NCI-H446 treated with DMSO at 0.1 percent for 48 hours (cell line): Measurements from ENCODE around the gene RPLP2.

Experiments
- DNase-seq: peaks from one replicate; lab custom pipeline; 2025; lab: John Stamatoyannopoulos, UW

Gene RPLP2

GRCh38 chr11:773830-774229 is 35.9 kb upstream of the RPLP2 start:
- DNase-seq = no peak

GRCh38 chr11:774873-775592 is 34.7 kb upstream of the RPLP2 start:
- DNase-seq = no peak

GRCh38 chr11:776263-776560 is 33.6 kb upstream of the RPLP2 start:
- no peak for DNase-seq

- DNase-seq = no peak
These were observed 33.0 kb upstream of the RPLP2 start for GRCh38 chr11:776561-777287.

GRCh38 chr11:777288-778255 is 32.2 kb upstream of the RPLP2 start, which contains the start of gene GATD1:
Gene GATD1 (minus strand): TSS chr11:777487. CDS start chr11:777462, 25 bp downstream.
- peak; percentile 72 for DNase-seq

DNA sequence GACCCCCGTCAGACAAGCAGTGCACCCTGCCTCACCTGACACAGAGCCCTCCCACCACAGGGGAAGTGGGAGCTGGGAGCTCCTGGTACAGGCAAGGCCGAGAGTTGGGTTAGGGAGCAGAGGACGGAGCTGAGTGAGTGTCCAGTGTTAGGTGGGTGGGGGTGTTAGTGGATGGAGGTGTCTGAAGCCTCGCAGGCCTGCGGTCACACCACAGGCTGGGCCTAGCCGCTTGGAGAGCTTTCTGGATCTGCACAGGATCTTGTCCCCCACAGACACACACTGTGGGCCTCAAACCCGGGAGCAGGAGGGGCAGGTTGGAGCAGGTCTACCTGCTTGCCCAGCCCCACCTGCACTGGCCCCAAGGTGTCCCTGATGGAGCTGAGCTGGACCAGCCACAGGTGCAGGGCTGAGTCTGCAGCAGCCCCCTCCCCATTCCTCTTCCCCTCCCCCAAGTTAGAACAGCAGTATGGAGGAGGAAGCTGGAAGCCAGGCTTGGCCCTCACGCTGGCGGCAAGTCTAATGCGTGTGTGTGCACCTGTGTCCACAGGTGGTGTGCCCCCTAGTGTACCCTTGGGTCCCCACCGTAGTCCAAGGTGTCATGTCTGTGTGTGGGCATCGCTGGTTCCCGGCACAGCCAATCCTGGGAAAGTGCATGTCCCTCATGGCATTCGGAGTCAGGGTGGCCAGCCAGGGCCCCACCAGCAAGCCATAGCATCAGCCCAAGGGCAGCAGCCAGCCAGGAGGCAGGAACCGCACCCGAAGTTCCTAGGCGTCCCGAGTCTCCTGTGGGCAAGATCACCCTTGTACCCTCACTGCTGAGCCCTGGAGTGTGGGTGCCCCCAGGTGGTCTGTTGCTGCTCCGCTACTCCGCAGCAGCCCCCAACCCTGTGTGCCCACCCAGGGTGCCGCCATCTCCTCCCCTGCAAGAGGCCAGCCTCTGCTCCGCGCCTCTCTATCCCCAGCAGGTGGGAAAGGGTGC is 30.5 kb upstream of the RPLP2 start:
- DNase-seq = no peak

DNA sequence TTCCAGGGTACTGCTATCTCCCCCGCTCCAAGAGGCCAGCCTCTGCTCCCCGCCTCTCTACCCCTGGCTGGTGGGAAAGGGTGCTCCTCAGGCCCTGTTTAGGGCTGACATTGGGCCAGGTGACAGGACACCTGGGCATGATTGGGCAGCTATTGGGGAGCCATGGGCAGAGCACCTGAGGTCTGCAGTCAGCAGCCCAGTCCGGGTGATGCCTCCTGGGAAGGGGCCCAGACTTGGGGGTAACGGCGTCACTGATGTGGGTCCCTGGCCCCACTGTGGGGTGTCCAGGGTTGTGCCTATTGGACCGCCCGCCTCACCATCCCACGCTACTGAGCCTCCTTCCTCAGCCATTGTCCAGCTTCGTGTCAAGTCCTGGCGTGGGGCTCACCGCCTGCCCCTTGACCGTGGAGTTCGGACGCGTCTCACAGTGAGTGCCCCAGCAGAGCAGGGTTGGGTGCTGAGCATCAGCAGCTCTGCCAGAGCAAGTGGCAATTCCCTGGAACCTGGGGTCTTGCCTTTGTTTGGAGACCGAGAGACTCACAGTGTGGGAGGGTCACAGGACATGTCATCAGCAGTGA is 29.7 kb upstream of the RPLP2 start:
- DNase-seq = no peak

DNA sequence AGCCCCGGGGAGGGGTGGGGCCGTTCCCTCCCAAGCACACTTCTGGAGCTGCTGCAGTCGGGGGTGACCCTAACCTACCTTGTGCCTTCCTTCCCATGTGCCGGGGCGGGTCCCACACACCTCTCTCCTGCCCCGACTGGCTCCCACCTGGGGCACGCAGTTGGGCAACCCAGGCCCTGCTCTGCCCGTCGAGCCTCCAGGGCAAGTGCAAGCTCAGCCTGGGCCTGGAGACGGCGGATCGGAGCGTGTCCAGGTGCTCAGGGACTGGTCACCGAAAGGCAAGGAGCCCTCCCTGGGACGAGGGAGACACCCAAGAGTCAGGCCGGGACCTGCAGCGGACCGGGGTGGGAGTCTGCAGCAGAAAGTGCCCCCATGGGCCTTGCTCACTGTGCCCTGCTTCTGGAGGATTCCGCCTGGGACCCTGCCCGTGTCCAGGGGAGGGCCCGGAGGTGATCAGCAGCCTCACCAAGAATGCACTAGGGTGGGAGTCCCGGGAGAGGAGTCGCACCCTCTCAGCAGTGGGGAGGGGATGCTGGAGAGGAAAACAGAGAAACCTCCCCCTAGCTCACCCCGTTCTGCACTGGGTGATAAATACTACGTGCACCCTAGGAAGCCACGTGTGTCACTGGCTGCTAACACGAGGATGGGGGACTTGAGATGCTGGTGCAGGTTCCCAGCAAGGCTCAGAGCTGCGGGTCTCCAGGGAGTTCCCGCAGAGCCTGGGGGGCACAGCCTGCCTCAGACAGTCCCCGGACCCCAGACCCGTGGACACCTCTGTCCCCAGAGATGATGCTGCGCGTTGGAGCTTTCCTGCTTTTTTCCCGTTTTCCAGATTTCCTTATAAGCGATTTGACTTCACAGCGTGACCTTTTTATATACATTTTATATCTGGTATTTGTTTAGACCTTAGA is 27.2 kb upstream of the RPLP2 start:
- no peak for DNase-seq

DNA sequence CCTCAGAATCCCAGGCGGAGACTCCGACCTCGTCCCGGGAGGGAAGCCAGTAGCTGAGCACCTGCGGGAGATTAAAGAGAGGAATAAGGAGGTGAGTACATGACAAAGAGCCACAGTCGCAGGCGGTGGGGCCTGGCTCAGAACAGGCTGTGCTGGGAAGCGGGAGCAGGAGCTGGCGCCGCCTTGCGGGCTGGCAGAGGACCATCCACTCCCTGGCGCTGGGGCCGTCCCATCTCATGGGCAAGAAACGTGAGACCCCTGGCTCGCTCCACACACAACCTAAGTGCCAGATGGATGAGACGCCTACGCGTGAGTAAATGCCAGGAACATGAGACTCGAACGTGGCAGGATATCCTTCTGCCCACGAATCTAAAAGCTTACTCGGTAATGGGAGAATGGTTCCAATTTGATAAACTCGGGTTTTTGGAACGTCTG is 26.2 kb upstream of the RPLP2 start:
- peak; percentile 90 for DNase-seq

DNA sequence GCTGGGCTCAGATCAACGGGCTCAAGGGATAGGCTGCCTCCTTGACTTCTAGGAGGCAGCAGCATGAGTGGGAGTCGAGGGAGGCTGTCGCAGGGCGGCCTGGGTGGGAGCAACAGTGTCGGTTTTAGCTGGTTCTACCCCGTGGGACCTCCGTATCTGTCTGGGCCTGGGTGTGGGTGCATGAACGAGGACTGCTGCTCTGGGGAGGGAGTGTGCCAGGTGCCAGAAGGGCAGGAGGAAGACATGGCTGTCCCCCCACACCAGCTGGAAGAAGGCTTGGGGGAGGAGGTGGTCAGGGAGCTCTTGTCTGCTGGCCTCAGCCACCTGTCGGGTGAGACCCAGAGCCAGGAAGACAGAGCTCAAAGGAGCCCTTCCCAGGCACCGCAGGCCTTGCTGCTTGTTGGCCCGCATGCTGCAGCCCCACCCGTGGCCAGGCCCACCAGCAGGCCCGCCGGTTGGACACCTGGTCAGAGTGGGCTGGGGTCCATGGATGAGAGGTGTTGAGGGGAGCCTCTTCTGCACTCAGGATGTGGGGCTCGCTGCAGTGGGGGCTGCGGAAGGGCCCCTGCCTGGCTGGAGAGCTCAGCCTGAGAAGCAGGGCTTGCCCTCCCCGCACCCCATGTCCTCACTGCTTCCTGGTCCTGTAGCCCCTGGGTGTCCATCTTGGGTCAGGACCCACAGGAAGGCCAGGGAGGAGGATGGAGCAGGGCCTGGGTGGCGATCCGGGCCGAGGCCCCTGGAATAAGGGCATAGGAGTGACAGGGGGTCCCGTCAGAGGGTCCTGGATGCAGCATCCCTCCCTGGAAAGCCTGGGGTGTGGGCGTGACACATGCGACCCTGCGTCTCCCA is 23.3 kb upstream of the RPLP2 start:
- no peak for DNase-seq

- no peak for DNase-seq
These were observed 22.6 kb upstream of the RPLP2 start for GRCh38 chr11:787084-787675.

DNA sequence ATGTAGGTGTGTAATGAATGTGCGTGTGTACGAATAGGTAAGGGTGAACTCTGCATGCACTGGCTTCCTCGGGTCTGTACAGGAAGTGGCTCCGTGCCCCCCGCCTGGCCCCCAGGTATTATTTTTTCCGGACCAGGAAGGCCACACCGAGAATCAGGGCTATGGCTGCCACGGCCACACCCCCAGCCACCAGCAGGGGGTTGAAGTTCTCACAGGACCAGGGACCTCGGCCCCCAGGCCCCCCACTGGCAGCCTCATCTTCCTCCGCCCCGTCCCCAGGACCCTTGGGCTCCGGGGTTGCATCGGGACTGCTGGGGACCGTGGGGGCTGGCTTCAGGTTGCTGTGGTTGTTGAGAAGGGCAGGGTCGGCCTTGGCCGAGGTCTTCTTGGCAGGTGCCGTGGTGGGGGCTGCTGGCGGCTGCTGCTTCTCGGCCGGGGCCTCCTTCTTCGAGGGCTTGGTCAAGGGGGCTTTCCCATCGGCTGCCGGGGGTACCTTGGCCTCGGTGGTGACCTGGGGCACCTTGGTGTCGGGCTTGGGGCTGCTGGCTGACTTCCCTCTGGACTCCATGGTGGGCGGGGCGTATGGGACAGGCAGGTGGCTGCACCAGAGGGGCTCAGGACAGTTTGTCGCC is 21.6 kb upstream of the RPLP2 start:
- DNase-seq = no peak

DNA sequence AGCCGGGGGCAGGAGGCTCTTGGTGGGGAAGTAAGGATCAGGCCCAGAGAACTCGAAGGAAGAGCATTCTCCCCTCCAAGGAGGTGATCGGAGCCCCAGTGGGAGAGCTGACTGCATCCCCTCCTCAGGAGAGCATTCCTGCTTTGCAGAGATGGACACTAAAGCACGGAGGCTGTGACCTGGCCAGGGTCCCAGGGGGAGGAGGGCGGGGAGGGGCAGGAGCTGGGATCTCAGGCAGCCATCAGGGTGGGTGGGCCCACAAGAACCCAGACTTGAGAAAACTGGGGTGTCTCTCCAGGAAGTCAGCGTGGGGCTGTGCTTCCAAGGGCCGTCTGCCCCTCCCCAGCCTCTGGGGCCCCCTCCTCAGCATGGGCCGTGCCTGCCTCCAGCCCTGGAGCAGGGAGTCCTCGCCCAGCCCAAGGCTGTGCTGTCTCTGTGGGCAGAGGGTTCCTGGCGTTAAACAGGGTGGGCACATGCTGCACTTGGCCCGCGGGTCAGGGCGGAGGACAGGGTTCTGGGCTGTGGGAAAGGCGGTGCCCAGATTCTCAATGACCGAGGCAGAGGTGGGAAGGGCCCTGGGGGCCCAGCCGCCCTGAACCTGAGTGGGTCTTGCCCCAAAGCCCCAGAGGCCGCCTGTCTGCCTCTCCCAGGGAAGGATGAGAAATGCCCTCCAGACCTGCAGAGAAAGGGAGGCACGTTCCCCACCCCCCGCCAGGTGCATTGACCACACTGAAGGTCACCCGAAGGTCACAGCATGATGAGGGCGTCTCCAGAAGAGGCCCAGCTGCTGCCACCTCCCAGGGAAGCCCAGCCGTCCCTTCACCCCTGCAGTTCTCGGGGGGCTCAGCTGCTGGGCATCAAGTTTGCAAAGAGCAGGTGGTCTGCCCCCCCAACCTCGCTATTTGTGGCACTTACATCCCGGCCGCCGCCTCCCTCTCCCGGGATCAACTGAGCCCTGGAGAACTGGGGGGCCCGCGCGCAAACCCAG is 20.5 kb upstream of the RPLP2 start:
- no peak for DNase-seq

- DNase-seq = no peak
These were observed 19.8 kb upstream of the RPLP2 start, which contains the start of gene CEND1 for GRCh38 chr11:789943-790342. Gene CEND1 (minus strand): TSS chr11:790090. CDS start chr11:788576, 1,514 bp downstream.

DNA sequence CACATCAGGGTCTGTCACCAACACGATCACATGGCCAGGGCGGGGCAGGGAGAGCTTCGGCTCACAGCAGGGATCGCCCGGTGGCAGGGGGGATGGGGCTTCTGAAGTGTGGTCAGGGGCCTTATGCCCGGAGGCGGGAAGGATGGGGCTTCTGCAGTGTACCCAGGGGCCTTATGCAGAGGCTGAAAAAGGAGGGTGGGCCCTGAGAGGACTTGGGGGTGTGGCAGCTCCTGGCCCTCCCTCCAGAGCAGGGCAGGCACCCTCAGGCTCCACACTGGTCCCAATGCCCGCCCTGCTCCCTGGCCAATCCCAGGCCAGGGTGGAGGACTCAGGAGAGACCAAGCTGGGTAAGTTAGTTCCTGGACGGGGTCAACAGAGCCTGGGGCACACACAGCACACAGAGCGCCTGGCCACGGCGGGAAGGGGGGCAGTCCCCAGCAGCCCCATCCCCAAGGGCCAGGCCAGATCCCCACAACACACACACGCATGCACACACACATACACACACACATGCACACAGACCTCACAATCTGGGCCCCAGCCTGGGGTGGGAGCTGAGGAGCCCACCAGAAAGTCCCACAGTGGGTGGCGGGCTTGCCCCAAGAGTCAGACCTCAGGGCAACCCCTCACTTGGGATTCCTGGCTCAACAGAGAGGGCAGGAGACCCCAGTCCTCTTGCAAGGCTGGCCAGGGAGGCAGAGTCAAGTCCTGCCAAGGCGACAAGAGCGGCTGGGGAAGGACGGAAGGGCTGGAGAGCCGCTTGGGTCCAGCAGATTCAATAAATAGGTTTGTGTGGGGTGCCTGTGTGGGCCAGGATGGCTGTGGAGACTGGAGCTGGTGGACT is 18.8 kb upstream of the RPLP2 start:
- DNase-seq = no peak
